CD4-positive, alpha-beta T cell treated with Interleukin-21 for 1 hour (primary cell): ENCODE data around the gene APOBEC4.
"Not testable (repeated sequence)": the region's sequence is repeated elsewhere in the genome, so short reads cannot be mapped to it uniquely, and the experiment has no call there.

ENCODE experiments used
- DNase-seq: peaks from one replicate; pipeline ENCODE4 v3.0.0-alpha.2; 2020

The APOBEC4 gene, protein sequence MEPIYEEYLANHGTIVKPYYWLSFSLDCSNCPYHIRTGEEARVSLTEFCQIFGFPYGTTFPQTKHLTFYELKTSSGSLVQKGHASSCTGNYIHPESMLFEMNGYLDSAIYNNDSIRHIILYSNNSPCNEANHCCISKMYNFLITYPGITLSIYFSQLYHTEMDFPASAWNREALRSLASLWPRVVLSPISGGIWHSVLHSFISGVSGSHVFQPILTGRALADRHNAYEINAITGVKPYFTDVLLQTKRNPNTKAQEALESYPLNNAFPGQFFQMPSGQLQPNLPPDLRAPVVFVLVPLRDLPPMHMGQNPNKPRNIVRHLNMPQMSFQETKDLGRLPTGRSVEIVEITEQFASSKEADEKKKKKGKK

DNA sequence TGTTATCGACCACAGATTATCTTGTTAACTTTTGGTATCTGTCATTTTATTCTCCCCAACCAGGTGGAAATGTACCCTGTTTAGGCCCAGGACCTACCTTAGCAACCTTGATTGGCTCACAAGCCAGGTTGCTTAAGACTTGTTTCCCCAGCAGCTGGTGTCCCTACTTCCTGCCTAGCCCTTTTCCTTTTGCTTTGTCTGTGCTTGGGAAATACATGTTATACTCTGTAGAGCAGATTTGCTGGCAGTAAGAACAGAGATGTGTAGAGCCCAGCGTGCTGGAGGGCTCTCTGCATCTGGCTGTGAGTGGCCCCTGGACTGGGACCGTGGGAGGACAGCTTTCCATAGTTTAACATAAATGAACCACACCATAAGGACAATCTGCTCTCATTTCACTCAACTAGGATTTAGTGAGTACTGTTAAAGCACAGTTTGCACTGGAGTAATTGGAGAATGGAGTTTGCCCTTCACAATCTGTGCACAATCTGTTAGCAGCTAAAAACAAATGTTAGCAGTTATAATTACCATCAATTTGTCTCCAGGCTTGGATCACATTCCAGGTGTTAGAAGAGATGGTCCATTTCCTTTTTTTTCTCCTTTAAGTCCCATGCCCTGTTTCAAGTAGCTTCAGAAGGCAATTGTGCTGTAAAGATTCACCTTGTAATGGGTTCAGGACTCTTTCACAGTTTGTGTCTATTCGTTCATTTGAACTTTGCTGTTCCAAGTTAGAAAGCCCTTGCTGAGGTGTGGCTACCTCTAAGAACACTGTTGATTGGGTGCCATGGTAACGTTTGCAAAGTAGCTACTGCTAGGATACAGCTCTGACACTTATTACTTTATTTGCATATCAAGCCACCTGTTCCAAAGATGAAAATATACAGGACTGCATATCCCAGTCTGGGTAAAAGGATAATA lies at the start of gene APOBEC4:
Gene APOBEC4, minus strand, starts transcription at position 770 of the 915 bp plus-strand sequence. CDS start 4,535 bp downstream, outside the sequence.
- peak; percentile 15 for DNase-seq

- DNase-seq, result no peak
Measured at GRCh38 chr1:183702813-183703198, 49.7 kb upstream of the APOBEC4 start.

- no peak for DNase-seq
Measured at GRCh38 chr1:183702087-183702812, 49.1 kb upstream of the APOBEC4 start.

DNA sequence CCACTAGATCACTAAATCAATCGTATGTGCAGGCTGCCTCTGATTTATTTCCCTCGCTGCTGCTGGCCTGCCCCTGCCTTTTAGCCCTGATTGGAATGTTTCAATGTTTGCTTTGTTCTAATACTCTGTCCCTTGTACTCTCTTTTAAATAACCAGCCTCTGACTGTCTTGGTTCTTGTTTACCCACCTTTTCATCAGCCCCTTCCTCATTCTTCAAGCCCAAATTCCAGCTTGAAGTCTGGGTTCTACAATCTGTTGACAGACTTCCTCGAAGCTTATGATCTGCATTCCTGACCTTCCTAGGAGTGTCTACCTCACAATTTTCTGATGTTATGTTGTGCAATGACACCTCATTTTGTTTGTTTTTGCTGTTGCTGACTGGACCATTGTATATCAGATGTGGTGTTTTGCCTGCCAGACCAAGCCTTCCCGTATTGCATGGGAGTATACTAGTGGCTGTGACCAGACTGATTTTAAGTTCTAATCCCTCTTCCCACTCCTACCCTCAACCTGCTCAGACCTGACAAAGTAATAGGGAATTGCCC lies 46.6 kb upstream of the APOBEC4 start:
- no peak for DNase-seq

- no peak for DNase-seq
Measured at GRCh38 chr1:183697814-183698590, 44.9 kb upstream of the APOBEC4 start.

- DNase-seq, result no peak
Measured at GRCh38 chr1:183696981-183697380, 43.9 kb upstream of the APOBEC4 start.

DNA sequence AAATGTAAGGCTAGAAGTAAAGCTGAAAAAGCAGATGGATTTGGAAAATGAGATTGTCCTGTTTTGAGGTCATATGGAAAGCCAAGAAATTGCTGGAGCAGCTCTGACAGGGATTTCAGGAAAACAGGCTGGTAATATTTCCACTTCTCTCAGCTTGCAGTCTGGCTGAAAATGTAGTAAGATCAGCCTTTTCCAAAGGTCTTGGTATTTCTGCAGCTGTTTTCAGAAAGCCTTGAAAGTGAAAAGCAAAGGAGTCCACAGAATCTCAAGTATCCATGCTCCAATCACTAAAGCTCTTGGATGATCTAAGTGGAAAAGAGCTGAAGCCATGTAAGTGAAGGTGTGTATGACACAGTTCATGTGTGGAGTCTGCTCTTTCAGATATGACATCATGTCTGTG lies 41.6 kb upstream of the APOBEC4 start:
- no peak for DNase-seq

DNA sequence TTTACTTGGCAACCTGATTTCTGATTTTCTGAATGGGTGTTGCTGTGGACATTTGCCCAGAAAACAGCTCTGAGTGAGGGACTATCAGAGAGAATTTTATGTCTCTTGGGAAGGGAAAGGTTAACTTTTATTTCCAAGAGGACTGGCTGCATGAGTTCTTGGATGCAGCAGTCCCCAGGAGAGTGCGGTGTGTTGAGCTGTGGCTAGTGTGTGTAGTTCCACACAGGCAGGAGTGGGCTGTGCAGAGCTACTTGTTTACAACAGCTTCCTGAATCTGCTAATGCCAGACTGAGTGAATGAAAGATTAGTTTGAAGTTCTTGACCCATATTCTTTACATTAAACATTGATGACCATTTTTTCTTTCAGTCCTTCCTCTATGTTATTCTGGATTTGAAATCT lies 41.0 kb upstream of the APOBEC4 start:
- no peak for DNase-seq

- DNase-seq, result no peak
Measured at GRCh38 chr1:183693521-183693920, 40.4 kb upstream of the APOBEC4 start.

DNA sequence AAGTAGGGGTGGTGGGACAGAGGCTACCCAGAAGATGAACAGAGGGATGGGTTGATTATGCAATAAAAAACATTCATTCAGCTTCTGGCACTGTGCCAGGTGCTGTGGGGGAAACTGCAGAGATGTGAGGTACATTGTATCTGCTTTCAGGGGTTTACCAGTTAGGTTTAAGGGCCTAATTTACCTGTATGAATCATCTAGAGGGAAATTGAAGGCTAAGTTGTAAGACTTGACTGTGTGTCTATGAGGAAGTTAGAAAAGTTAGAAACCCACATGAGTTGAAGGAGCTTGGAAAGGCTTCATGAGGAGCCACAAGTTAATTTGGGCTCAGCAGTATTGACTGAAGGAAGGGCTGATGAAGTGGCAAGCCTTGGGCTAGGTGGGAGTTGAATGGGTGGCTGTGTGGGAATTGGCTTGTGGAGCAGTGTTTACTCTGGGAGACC lies 36.7 kb upstream of the APOBEC4 start:
- DNase-seq, result no peak

DNA sequence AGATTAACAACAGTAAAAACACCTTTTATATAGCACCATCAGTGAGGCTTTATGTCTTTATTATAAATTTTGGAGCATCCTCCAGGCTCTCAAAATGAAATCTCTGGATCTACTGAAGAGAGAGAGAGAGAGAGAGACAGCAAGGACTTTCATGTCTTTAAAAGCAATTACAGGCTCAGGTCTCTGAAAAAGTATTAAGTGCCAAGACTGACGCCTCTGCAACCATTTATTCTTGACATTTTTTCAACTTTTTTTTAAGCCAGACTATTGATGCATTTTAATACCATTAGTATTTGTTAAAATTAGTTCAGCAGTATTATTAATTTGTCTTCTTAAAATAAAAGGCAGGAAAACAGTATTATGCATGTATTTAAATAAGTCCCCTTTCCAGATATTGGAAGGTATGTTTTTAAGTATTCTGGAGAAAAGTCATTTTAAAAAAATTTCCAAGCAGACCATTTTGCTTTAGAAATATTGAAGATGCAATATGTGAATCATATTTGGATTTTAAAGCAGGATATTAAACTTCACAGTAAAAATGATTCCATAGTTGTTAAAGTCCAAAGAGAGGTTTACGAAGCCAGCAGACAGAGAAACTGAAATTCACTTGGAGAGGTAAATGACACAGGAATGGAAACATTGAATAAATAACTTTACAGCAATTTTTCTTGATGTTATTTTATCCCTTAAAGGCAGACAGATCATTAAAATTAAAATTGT lies 35.4 kb upstream of the APOBEC4 start:
- DNase-seq, result no peak

DNA sequence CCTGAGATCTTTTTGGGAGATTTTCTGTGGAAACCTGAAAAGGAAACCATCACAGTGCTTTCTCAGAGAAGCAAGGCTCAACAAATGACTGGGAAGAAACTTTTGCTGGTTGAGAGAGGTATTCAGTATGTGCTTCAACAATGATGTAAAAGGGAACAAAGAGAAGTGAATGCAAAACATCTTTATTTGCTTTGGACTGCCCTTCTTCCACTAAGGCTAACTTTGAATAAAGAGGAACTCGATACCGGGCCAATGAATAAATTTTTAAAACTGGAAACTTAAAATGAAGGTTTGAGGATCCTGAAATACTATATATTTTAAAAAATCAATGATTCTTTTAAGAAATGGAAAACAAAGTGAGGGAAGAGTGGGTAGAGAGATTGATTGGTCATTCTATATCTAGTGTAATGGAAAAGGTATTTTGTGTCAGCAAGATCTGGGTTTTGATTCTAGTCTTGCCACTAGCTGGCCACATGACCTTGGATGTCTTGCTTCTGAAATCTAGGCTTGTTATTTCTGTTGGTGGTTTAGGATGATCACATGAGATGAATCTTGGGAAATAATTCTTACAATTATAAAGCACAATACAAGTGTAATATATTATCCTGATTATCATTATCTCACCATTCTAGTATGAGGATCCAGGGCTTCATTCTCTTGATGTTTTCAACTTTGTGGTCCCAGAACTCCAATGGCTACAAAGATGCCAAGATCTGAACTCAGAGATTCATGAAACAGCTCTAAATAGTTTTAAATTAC lies 34.6 kb upstream of the APOBEC4 start:
- DNase-seq, result no peak

DNA sequence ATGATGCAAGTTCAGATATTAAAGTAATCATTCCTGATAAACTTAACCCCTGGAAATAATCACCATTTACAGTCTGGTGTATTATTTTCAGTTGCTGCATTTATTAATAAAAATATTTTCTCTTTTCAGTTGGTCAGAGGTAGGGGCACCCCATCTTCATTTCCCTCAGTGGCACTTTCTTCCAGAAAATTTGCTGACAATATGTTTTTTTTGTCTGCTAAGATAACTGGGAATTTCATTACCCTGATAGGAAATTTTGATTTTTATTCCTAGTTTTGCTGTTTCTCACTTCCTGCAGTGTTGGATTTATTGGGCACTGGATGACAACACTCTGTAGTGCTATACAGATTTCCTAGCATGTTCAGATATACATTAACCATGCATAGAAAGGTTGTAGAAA lies 33.1 kb upstream of the APOBEC4 start:
- no peak for DNase-seq

- DNase-seq, result peak; percentile 61
Measured at GRCh38 chr1:183685112-183685713, 32.1 kb upstream of the APOBEC4 start.

- not testable (repeated sequence) for DNase-seq
Measured at GRCh38 chr1:183679363-183679762, 26.2 kb upstream of the APOBEC4 start.

DNA sequence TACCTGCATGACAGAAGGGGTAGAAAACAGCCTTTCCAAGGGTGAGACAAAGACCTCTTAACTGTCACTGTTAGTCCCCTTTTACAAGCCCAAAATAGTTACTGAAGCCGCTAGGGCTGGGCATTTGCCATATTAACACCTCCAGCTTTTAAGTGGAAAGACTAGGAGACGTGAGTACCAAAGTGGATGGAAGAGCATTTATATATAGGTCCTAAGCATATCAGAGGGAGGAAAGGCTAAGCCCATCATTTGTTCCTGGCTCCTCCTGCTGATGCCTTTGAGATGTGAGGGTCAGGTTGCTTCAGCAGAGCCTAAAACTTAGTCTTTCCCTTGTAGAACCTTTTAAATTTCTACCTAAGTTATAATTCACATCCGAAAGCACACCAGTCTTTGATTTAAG lies 25.7 kb upstream of the APOBEC4 start:
- no peak for DNase-seq

DNA sequence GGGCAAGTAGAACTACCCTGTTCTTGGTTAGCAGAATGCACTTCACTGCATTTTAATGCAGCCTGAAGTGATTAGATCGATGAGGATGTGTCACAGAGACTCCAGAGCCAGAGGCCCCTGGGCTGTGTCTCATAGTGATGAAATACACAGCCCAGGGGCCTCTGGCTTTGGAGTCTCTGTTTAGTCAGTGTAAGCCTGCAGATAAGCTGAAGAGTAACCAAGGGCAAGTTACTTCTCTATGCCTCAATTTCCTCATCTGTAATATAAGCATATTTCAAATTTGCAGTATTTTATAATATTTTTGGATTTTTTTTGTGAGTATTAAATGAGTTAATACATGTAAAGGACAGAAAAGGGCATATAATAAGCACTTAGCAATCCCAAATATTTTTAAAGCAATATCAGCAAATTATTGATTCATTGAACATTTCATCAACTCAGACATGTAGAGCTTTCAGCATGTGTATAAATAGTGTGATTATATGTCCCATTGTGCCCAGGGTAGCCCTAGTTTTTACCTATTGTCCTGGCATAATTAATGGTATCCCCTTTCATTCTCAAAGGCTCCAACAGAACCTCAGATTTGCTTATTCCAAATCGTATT lies 23.6 kb upstream of the APOBEC4 start:
- no peak for DNase-seq

DNA sequence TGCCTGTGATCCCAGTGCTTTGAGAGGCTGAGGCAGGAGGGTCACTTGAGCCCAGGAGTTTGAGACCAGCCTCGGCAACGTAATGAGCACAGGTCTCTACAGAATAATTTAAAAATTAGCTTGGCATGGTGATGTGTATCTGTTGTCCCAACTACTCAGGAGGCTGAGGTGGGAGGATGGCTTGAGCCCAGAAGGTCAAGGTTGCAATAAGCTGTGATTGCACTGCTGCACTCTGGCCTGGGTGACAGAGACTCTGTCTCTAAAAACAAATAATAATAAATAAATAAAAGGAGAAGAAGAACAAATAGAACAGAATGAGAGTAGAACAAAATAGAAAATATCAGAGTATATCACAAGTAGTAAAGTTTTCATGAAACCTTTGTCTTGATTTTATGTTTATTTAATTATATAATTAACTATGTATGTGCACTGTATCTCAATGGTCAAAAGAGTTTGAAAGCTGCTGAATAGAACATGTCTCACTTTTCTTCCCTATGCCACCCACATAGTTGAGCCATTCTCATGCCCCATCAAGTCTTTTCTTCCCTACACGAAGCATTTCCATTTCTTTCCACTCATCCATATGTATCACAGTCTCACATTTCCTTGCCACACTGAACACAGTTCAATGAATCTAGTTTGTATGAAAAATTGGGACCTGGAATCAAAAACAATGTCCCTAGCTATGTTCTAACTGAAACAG lies 22.9 kb upstream of the APOBEC4 start:
- no peak for DNase-seq

GRCh38 chr1:183675381-183675780 lies 22.3 kb upstream of the APOBEC4 start:
- no peak for DNase-seq
